Epithelial cell of esophagus (primary cell): ENCODE results near the gene LGR6.

ENCODE experiments used
- DNase-seq: peaks from one replicate; pipeline ENCODE4 v3.0.0; 2010; ENCODE audit warnings: low read depth
- H3K4me3 ChIP-seq: 2 replicates; pipeline ENCODE4 v1.5.1; 2011; ENCODE audit warnings: mild to moderate bottlenecking, low read length, control low read depth
- TF ChIP-seq, protein P1 (sequence below): IDR thresholded peaks from 2 replicates; pipeline ENCODE4 v1.5.1; 2011; ENCODE audit warnings: low read depth, mild to moderate bottlenecking, low read length, control low read depth, inconsistent platforms; ENCODE audit not compliant: insufficient read depth; ENCODE audit errors: missing control alignments

Gene LGR6

DNA sequence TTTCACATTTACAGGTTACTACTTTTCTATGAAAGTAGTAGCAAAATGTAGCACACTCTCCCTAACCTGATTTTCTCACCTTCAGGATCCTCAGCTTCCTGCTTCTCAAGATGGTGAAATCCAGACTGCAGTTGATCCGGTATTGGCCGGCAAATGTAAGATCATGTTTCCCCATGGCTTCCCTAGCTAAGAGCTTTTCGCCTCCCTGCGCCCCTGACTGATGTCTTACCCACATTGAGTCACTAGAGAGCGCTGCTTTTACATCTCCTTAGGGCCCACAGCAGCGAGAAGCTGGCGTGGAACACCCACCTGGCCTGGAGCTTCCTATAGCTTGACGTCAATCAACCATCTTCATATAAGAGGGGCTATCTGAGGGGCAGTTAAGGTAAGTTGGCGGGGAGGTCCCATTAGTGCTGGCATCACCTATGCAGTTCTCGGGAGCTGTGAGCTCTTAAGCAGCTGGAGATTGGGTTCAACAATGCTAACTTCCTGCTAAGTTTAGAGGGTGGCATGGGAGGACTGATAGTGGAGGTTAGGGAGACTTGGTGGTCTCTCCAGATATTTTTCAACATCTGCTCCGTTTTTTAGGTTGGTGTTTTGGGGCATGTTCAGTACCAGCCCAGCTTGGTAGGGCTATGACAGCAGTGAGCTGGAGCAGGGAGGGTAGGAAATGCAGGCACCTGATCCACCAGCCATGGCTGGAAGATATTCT is 38.7 kb upstream of the LGR6 start:
- TF ChIP-seq, protein P1, sequence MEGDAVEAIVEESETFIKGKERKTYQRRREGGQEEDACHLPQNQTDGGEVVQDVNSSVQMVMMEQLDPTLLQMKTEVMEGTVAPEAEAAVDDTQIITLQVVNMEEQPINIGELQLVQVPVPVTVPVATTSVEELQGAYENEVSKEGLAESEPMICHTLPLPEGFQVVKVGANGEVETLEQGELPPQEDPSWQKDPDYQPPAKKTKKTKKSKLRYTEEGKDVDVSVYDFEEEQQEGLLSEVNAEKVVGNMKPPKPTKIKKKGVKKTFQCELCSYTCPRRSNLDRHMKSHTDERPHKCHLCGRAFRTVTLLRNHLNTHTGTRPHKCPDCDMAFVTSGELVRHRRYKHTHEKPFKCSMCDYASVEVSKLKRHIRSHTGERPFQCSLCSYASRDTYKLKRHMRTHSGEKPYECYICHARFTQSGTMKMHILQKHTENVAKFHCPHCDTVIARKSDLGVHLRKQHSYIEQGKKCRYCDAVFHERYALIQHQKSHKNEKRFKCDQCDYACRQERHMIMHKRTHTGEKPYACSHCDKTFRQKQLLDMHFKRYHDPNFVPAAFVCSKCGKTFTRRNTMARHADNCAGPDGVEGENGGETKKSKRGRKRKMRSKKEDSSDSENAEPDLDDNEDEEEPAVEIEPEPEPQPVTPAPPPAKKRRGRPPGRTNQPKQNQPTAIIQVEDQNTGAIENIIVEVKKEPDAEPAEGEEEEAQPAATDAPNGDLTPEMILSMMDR = peak; percentile 67
- no peak overlapping the region for H3K4me3 ChIP-seq
- DNase-seq = peak; percentile 81

DNA sequence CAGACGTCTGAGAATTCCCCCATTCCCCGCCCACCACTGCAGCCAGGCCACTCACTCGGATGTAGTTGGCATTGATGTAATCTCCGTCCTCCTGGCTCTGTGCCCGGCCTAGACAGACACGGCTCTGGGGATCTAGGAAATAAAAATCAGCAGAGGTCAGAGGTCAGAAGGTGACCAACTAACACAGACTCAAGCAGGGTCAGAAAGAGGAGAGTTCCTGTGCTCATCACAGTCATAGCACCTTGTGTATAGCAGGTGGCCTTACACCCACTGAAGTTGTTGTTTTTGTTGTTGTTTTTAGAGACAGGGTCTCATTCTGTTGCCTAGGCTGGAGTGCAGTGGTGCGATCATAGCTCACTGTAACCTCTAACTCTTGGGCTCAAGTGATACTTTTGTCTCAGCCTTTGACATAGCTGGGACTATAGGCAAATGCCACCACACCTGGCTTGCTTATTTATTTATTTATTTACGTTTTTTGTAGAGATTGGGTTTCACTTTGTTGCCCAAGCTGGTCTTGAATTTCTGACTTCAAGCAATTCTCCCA is 38.0 kb upstream of the LGR6 start:
- TF ChIP-seq, protein P1 = no peak
- DNase-seq = peak; percentile 36
- no peak overlapping the region for H3K4me3 ChIP-seq

DNA sequence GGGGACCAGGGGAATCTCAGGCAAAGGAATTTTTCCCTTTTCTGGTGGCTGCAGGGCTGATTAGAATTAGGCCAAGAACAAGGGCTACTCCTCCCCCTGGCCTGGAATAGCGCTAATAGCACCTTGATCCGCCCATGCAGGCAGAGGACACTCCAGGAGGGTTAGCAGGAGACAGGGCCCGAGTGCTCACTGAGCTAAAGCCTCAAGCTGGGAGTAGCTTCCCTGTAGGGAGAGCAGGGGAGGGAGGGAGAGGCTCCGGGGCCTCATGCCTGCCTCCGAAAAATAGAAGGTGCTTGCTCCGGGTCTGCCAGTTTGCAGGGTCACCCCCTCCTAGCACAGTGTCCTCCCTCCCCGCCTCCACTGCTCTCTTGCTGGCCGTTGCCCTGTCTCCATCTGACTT is 37.0 kb upstream of the LGR6 start:
- DNase-seq = no peak
- TF ChIP-seq, protein P1 = no peak
- no peak overlapping the region for H3K4me3 ChIP-seq

DNA sequence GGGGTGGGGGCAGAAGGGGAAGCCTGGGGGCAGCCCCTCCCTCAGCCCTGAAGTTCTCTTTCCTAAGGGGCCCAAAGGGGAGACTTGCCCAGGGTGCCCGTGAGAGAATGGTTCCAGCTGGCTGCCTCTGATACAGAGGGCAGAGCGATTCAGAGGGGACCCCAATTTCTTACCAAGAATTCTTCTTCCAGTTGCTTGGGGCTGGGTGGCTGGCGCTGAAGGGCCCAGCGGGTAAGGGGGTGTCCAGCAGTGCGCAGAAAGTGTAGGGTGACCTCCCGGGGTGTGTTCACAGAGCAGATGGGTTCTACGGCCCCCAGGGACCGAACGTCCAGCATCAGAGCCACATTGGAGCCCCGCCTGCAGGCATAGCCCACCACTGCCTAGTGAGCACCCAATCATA is 35.7 kb upstream of the LGR6 start:
- TF ChIP-seq, protein P1 = no peak
- no peak overlapping the region for H3K4me3 ChIP-seq
- DNase-seq = no peak

DNA sequence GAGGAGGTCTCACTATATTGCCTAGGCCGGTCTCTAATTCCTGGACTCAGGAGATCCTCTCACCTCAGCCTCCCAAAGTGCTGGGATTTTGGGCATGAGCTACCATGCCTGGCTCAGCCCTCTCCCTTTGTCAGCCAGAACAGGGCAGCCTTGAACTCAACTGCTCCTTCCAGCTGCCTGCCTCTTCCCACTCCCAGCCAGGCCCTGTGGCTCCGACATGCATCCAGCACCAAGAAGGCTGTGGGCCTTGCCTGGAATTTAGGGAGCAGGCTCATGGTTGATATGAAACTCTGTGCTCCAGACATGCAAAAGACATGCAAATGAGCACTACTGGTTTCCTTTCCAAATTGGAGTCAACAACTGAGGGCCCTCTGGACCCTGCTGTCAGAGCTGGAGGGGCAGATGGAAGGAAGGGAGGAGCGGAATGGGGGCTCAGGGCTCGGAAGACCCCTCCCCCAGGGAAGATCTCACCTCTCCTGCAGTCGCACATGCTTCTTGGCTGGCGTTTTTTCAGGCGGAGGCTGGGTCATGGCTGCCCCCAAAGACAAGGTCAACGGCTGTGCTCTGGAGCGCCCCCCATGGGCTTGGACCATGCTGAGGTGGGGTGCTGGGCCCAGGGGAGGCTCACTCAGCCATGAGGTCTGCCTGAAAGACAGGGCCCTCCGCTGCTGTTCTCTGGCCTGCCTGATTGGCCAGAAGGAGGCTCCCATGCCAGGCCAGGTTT is 34.6 kb upstream of the LGR6 start:
- TF ChIP-seq, protein P1 = no peak
- no peak for DNase-seq
- H3K4me3 ChIP-seq = no peak overlapping the region

DNA sequence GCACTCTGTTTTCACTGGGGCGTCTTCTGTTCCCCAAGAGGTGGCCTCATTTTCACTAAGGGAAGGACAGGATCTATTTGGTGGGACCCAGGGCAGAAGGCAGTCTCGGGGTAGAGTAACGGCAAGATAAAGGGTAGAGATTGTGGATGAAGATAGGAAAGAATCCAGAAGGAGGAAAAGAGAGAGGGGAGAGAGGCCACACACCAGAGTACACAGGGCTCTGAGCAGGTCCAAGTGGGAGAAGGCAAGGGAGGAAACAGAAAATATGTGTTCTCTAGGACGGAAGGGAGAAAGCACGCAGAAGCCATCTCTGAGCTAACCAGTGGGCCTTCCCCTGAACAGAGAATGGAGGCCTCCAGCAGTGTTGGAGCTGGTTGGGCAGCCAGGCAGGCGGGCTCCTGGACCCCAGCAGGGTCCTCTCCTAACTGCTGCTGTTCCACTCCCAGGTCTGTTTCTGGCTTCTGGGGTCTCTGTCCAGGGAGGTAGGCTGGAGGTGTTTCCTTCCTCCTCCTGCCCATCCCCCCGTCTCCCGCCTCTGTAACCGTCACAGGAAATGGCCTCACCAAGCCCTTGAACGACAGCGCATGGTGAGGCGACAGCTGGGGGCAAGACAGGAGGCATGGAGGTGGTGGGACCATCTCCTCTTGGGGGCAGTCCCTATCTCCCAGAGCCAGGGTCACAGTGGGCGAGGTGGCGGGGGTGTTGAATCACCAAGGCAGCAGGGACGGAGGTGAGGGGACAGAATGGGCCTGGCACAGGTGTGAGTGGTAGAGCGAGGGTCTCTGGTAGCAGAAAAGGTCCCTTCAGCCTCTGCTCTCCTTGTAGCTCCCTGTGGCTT is 33.8 kb upstream of the LGR6 start:
- no peak for DNase-seq
- TF ChIP-seq, protein P1 = no peak
- no peak overlapping the region for H3K4me3 ChIP-seq
